ENCODE data around the gene CELSR2.
A peak's percentile ranks its signal among the peaks of the same experiment; 100 is the strongest.

CELSR2 gene

GRCh38 chr1:109239409-109240068 is 9.8 kb upstream of the CELSR2 start:
- ChIA-PET POLR2A (interaction anchor here (0.5 to 3.3 kb wide), 6 partner anchors 10 to 297 kb away, joined by 3 to 15 read pairs (median 4); partner anchors contain the start of genes CELSR2, PSRC1 and SORT1), CTCF (interaction anchor here (0.6 to 2.9 kb wide), 21 partner anchors 9 to 760 kb away, joined by 3 to 30 read pairs (median 4); partner anchors contain the start of genes CELSR2, SARS1 and SORT1)
- peaks cover 4 to 56% of the 10 kb centered on the region in 2 experiments; a peak in 2 of 3 replicates for H3K36me3 ChIP-seq (ENCODE audit: control insufficient read depth in 2 of 2, insufficient read depth in 1 of 2, low read length in 2 of 2)
- H3K4me3 ChIP-seq (ENCODE audit: low read depth, low read length), result no peak overlapping the region
- 0 out of 2 replicates have a peak overlapping the region, but pooled peaks have one; percentile 1 for H3K27ac ChIP-seq (ENCODE audit: extremely low read depth, low read depth, low read length)
- H3K4me1 ChIP-seq (ENCODE audit: control insufficient read depth, insufficient read depth, low read length), result no peaks in the 10 kb centered on the region
- no peaks in the 10 kb centered on the region for H3K9me3 ChIP-seq (ENCODE audit: control insufficient read depth, insufficient read depth, low read depth, low read length)
- TF ChIP-seq ZNF623 (tag by site-specific recombination; IDR thresholded peaks at IDR 0.05), result no peak
- TF ChIP-seq ZBTB26 (tag by site-specific recombination; optimal IDR thresholded peaks at IDR 0.05), result peak; percentile 5
- peak; percentile 64; the same call in 1 of the 2 replicates for TF ChIP-seq ZIC2 (tag by site-specific recombination; IDR thresholded peaks at IDR 0.05)
- no peak for TF ChIP-seq ZNF692 (tag by site-specific recombination; IDR thresholded peaks at IDR 0.05)
- peak; percentile 93 for TF ChIP-seq GLIS1 (tag by site-specific recombination; IDR thresholded peaks at IDR 0.05)
- peak; percentile 81 for TF ChIP-seq ZNF223 (tag by site-specific recombination; IDR thresholded peaks at IDR 0.05)
- TF ChIP-seq EGR2 (tag by site-specific recombination; IDR thresholded peaks at IDR 0.05; ENCODE audit: low read depth), result peak; percentile 80
- TF ChIP-seq ZBTB17 (tag by site-specific recombination; IDR thresholded peaks at IDR 0.05), result no peak
- TF ChIP-seq OSR2 (tag by site-specific recombination; IDR thresholded peaks at IDR 0.05), result no peak
- TF ChIP-seq ZNF518A (tag by site-specific recombination; conservative IDR thresholded peaks at IDR 0.05; ENCODE audit: low read depth), result no peak
- peak; percentile 17; the same call in 1 of the 2 replicates for TF ChIP-seq ZNF654 (tag by site-specific recombination; IDR thresholded peaks at IDR 0.05; ENCODE audit: low read depth)
- TF ChIP-seq ZNF2 (tag by site-specific recombination; IDR thresholded peaks at IDR 0.05), result peak; percentile 66; the same call in 1 of the 2 replicates
- peak; percentile 47 for TF ChIP-seq CTCF (tag by site-specific recombination; IDR thresholded peaks at IDR 0.05)
- TF ChIP-seq ZFHX2 (tag by site-specific recombination; conservative IDR thresholded peaks at IDR 0.05), result peak; percentile 78
- TF ChIP-seq SETDB1 (IDR thresholded peaks at IDR 0.05; ENCODE audit: insufficient read length, low read length), result no peak
- TF ChIP-seq TRIM28 (IDR thresholded peaks at IDR 0.05; ENCODE audit: borderline replicate concordance, low read length), result peak; percentile 47; the same call in 1 of the 2 replicates
- TF ChIP-seq ZNF335 (tag by site-specific recombination; conservative IDR thresholded peaks at IDR 0.05), result peak; percentile 96
- TF ChIP-seq ZNF664 (tag by site-specific recombination; IDR thresholded peaks at IDR 0.05), result no peak
- 0 out of 2 replicates have a peak, but pooled peaks have one; percentile 14 for TF ChIP-seq ZNF391 (tag by site-specific recombination; IDR thresholded peaks at IDR 0.05; ENCODE audit: borderline replicate concordance, low read depth)
- 0 out of 2 replicates have a peak, but pooled peaks have one; percentile 40 for TF ChIP-seq GLIS2 (tag by site-specific recombination; IDR thresholded peaks at IDR 0.05)
- TF ChIP-seq ZFP3 (tag by site-specific recombination; IDR thresholded peaks at IDR 0.05; ENCODE audit: low read depth), result no peak
- 0 out of 2 replicates have a peak, but pooled peaks have one; percentile 12 for TF ChIP-seq ZNF600 (tag by site-specific recombination; IDR thresholded peaks at IDR 0.05)
